Hematopoietic multipotent progenitor cell treated with erythropoietin and hydrocortisone succinate and interleukin-3 and kit ligand, for 6 days (in vitro differentiated cells): Measurements from ENCODE around the gene TRMT112.

Experiments
- DNase-seq: peaks from one replicate; pipeline ENCODE4 v3.0.0-alpha.2; 2015

The TRMT112 gene

GRCh38 chr11:64317325-64317960 is at the start of gene TRMT112:
TRMT112 (minus strand) TSS chr11:64317559; CDS start chr11:64317526, 33 bp downstream.
- peak; percentile 100 for DNase-seq

- no peak for DNase-seq
Measured at GRCh38 chr11:64366751-64367150, 49.4 kb upstream of the TRMT112 start.

GRCh38 chr11:64364911-64365310 is 47.6 kb upstream of the TRMT112 start:
- no peak for DNase-seq

GRCh38 chr11:64364435-64364834 is 47.1 kb upstream of the TRMT112 start:
- no peak for DNase-seq

GRCh38 chr11:64362339-64362738 is 45.0 kb upstream of the TRMT112 start:
- no peak for DNase-seq

GRCh38 chr11:64361659-64362058 is 44.3 kb upstream of the TRMT112 start:
- DNase-seq: no peak

- peak; percentile 39 for DNase-seq
Measured at GRCh38 chr11:64360448-64360921, 43.1 kb upstream of the TRMT112 start.

GRCh38 chr11:64359712-64360445 is 42.5 kb upstream of the TRMT112 start:
- DNase-seq: peak; percentile 61

- peak; percentile 80 for DNase-seq
Measured at GRCh38 chr11:64358907-64359711, 41.8 kb upstream of the TRMT112 start, which contains the start of gene RPS6KA4. RPS6KA4 (plus strand) TSS chr11:64359162; CDS start chr11:64359236, 74 bp downstream.

GRCh38 chr11:64358536-64358906 is 41.2 kb upstream of the TRMT112 start:
- DNase-seq: no peak

GRCh38 chr11:64357904-64358535 is 40.7 kb upstream of the TRMT112 start:
- peak; percentile 40 for DNase-seq

GRCh38 chr11:64357446-64357845 is 40.1 kb upstream of the TRMT112 start:
- no peak for DNase-seq

GRCh38 chr11:64356498-64357411 is 39.4 kb upstream of the TRMT112 start:
- peak; percentile 71 for DNase-seq

- peak; percentile 91 for DNase-seq
Measured at GRCh38 chr11:64355078-64355940, 38.0 kb upstream of the TRMT112 start.

GRCh38 chr11:64353715-64354506 is 36.6 kb upstream of the TRMT112 start:
- no peak for DNase-seq

GRCh38 chr11:64352995-64353714 is 35.8 kb upstream of the TRMT112 start:
- DNase-seq: no peak

- no peak for DNase-seq
Measured at GRCh38 chr11:64352099-64352994, 35.0 kb upstream of the TRMT112 start.

GRCh38 chr11:64351136-64351631 is 33.8 kb upstream of the TRMT112 start:
- no peak for DNase-seq
